A549 (cell line): ENCODE data around the gene HDLBP.

Experiments used
- CTCF ChIP-seq: fragments of >200 bp; sonication (Bioruptor Twin); formaldehyde crosslinking; IDR thresholded peaks from 3 replicates; pipeline ENCODE4 v1.5.1; 2016
- EP300 ChIP-seq, 2 experiments: fragments of >200 bp; sonication (Bioruptor Twin); formaldehyde crosslinking; IDR thresholded peaks; 2 replicates in 1 of 2; 3 replicates in 1 of 2; pipeline ENCODE4 v1.6.1; 2016 to 2017
- ESRRA ChIP-seq: fragments of 150-350 bp; IDR thresholded peaks from 2 replicates; pipeline ENCODE4 v1.6.1; 2014; ENCODE audit warnings: mild to moderate bottlenecking, low read length, borderline replicate concordance
- HDAC2 ChIP-seq: fragments of 200-600 bp; sonication (generic); IDR thresholded peaks from 2 replicates; pipeline ENCODE4 v1.6.1; 2016
- NR3C1 ChIP-seq: fragments of >200 bp; sonication (Bioruptor Twin); formaldehyde crosslinking; IDR thresholded peaks from 3 replicates; pipeline ENCODE4 v1.6.1; 2017
- POLR2A ChIP-seq: IDR thresholded peaks from 2 replicates; pipeline ENCODE4 v1.6.1; 2012; ENCODE audit warnings: mild to moderate bottlenecking, low read length
- RAD21 ChIP-seq, 2 experiments: fragments of >200 bp in 1 of 2; sonication (Bioruptor Twin) in 1 of 2; formaldehyde crosslinking in 1 of 2; IDR thresholded peaks in 1 of 2; conservative IDR thresholded peaks in 1 of 2; 2 replicates in 1 of 2; 3 replicates in 1 of 2; pipeline ENCODE4 v1.6.1; 2012 to 2018; ENCODE audit warnings: inconsistent platforms in 1 of 2
- RCOR1 ChIP-seq: fragments of 150-350 bp; IDR thresholded peaks from 2 replicates; pipeline ENCODE4 v1.6.1; 2014; ENCODE audit warnings: antibody characterized with exemption, low read length, low read depth
- TP53 ChIP-seq: fragments of 250-450 bp; sonication (Bioruptor Pico); IDR thresholded peaks from 2 replicates; pipeline ENCODE4 v1.5.0; 2021; ENCODE audit warnings: mild to moderate bottlenecking, moderate library complexity
- TF ChIP-seq, protein P1 (sequence below): fragments of 200-600 bp; sonication (generic); IDR thresholded peaks from 2 replicates; pipeline ENCODE4 v1.6.1; 2016; ENCODE audit warnings: antibody characterized with exemption, mild to moderate bottlenecking, moderate library complexity

- TF ChIP-seq CTCF (no peak), EP300 (IDR thresholded peaks at IDR 0.05) (no peak), POLR2A (no peak), NR3C1 (no peak), ESRRA (no peak), HDAC2 (no peak), RAD21 (conservative IDR thresholded peaks at IDR 0.05 in 1 of 2, IDR thresholded peaks at IDR 0.05 in 1 of 2) (no peak), RCOR1 (no peak), TP53 (CRISPR knock-in tag) (no peak)
- TF ChIP-seq, protein P1, sequence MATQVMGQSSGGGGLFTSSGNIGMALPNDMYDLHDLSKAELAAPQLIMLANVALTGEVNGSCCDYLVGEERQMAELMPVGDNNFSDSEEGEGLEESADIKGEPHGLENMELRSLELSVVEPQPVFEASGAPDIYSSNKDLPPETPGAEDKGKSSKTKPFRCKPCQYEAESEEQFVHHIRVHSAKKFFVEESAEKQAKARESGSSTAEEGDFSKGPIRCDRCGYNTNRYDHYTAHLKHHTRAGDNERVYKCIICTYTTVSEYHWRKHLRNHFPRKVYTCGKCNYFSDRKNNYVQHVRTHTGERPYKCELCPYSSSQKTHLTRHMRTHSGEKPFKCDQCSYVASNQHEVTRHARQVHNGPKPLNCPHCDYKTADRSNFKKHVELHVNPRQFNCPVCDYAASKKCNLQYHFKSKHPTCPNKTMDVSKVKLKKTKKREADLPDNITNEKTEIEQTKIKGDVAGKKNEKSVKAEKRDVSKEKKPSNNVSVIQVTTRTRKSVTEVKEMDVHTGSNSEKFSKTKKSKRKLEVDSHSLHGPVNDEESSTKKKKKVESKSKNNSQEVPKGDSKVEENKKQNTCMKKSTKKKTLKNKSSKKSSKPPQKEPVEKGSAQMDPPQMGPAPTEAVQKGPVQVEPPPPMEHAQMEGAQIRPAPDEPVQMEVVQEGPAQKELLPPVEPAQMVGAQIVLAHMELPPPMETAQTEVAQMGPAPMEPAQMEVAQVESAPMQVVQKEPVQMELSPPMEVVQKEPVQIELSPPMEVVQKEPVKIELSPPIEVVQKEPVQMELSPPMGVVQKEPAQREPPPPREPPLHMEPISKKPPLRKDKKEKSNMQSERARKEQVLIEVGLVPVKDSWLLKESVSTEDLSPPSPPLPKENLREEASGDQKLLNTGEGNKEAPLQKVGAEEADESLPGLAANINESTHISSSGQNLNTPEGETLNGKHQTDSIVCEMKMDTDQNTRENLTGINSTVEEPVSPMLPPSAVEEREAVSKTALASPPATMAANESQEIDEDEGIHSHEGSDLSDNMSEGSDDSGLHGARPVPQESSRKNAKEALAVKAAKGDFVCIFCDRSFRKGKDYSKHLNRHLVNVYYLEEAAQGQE = no peak
Observed at GRCh38 chr2:241358470-241358869, 43.0 kb upstream of the HDLBP start.
